ENCODE measurements around the gene APOBEC4.
"Not testable (repeated sequence)": the region's sequence is repeated elsewhere in the genome, so short reads cannot be mapped to it uniquely, and the experiment has no call there.

Gene APOBEC4

GRCh38 chr1:183652547-183653461 lies at the start of gene APOBEC4:
TSS of gene APOBEC4 (minus strand) at chr1:183653316. CDS start at chr1:183648781, 4,535 bp downstream.
- DNase-seq: no peak

GRCh38 chr1:183702813-183703198 lies 49.7 kb upstream of the APOBEC4 start:
- DNase-seq: no peak

- no peak for DNase-seq
These were observed 49.1 kb upstream of the APOBEC4 start for GRCh38 chr1:183702087-183702812.

- no peak for DNase-seq
These were observed 46.6 kb upstream of the APOBEC4 start for GRCh38 chr1:183699616-183700160.

- no peak for DNase-seq
These were observed 44.9 kb upstream of the APOBEC4 start for GRCh38 chr1:183697814-183698590.

- no peak for DNase-seq
These were observed 43.9 kb upstream of the APOBEC4 start for GRCh38 chr1:183696981-183697380.

- DNase-seq: peak; percentile 47
These were observed 41.6 kb upstream of the APOBEC4 start for GRCh38 chr1:183694755-183695154.

GRCh38 chr1:183694066-183694465 lies 41.0 kb upstream of the APOBEC4 start:
- no peak for DNase-seq

- no peak for DNase-seq
These were observed 40.4 kb upstream of the APOBEC4 start for GRCh38 chr1:183693521-183693920.

GRCh38 chr1:183689762-183690204 lies 36.7 kb upstream of the APOBEC4 start:
- DNase-seq: no peak

GRCh38 chr1:183688341-183689060 lies 35.4 kb upstream of the APOBEC4 start:
- DNase-seq: no peak

GRCh38 chr1:183687546-183688304 lies 34.6 kb upstream of the APOBEC4 start:
- DNase-seq: no peak

- no peak for DNase-seq
These were observed 33.1 kb upstream of the APOBEC4 start for GRCh38 chr1:183686229-183686628.

GRCh38 chr1:183685112-183685713 lies 32.1 kb upstream of the APOBEC4 start:
- DNase-seq: no peak

- not testable (repeated sequence) for DNase-seq
These were observed 26.2 kb upstream of the APOBEC4 start for GRCh38 chr1:183679363-183679762.

GRCh38 chr1:183678819-183679218 lies 25.7 kb upstream of the APOBEC4 start:
- DNase-seq: no peak

- DNase-seq: no peak
These were observed 23.6 kb upstream of the APOBEC4 start for GRCh38 chr1:183676586-183677189.

- DNase-seq: no peak
These were observed 22.9 kb upstream of the APOBEC4 start for GRCh38 chr1:183675883-183676585.

- DNase-seq: no peak
These were observed 22.3 kb upstream of the APOBEC4 start for GRCh38 chr1:183675381-183675780.

- peak; percentile 52 for DNase-seq
These were observed 21.8 kb upstream of the APOBEC4 start for GRCh38 chr1:183674886-183675285.
